ENCODE data around the gene TMEM185B.

GRCh38 chr2:120226316-120226715, 3.1 kb upstream of the TMEM185B start:
- TF ChIP-seq CTCF (IDR thresholded peaks at IDR 0.05): no peak
- TF ChIP-seq POLR2AphosphoS5 (IDR thresholded peaks at IDR 0.05; ENCODE audit: insufficient read depth in 1 of 2, low read depth in 1 of 2): no peak
